SK-N-SH treated with all-trans-retinoic acid at 6 μM for 48 hours (cell line): ENCODE results near the gene UPB1.

ENCODE experiments used
- ATAC-seq: fragments of 200-7000 bp; cut with Tn5 transposase; 3 replicates; pipeline ENCODE4 v1.9.1; 2020; ENCODE audit warnings: mild to moderate bottlenecking, moderate library complexity
- ARNTL ChIP-seq: fragments of 450-650 bp; formaldehyde crosslinking; IDR thresholded peaks from 2 replicates; pipeline ENCODE4 v1.5.0; 2020; ENCODE audit warnings: low read depth, mild to moderate bottlenecking, moderate library complexity, borderline replicate concordance
- BACH2 ChIP-seq: fragments of 250-450 bp; sonication (Bioruptor Pico); IDR thresholded peaks from 2 replicates; pipeline ENCODE4 v1.9.0; 2021; ENCODE audit warnings: mild to moderate bottlenecking, borderline replicate concordance
- CREB5 ChIP-seq: fragments of 250-450 bp; sonication (Bioruptor Pico); IDR thresholded peaks from 2 replicates; pipeline ENCODE4 v1.5.1; 2020; ENCODE audit warnings: low read depth, mild to moderate bottlenecking, moderate library complexity
- CSDC2 ChIP-seq: fragments of 250-450 bp; sonication (Bioruptor Pico); IDR thresholded peaks from 2 replicates; pipeline ENCODE4 v1.5.0; 2020; ENCODE audit warnings: mild to moderate bottlenecking, moderate library complexity
- CSRNP3 ChIP-seq: fragments of 250-450 bp; sonication (Bioruptor Pico); IDR thresholded peaks from 2 replicates; pipeline ENCODE4 v1.5.1; 2021; ENCODE audit warnings: mild to moderate bottlenecking, moderate library complexity
- ESRRG ChIP-seq: fragments of 250-450 bp; sonication (Bioruptor Pico); IDR thresholded peaks from 2 replicates; pipeline ENCODE4 v1.6.1; 2021; ENCODE audit warnings: mild to moderate bottlenecking
- GLIS3 ChIP-seq: fragments of 250-450 bp; sonication (Bioruptor Pico); IDR thresholded peaks from 2 replicates; pipeline ENCODE4 v1.5.0; 2020; ENCODE audit warnings: mild to moderate bottlenecking, moderate library complexity
- ISL1 ChIP-seq: fragments of 250-450 bp; sonication (Bioruptor Pico); IDR thresholded peaks from 2 replicates; pipeline ENCODE4 v2.1.2; 2022; ENCODE audit warnings: mild to moderate bottlenecking, moderate library complexity
- OSR1 ChIP-seq: fragments of 250-450 bp; sonication (Bioruptor Pico); IDR thresholded peaks from 2 replicates; pipeline ENCODE4 v1.8.0; 2022; ENCODE audit warnings: moderate library complexity, mild to moderate bottlenecking, inconsistent platforms
- PATZ1 ChIP-seq: fragments of 250-450 bp; sonication (Bioruptor Pico); IDR thresholded peaks from 2 replicates; pipeline ENCODE4 v1.8.0; 2020; ENCODE audit warnings: mild to moderate bottlenecking, moderate library complexity, borderline replicate concordance
- POU6F1 ChIP-seq: fragments of 250-450 bp; sonication (Bioruptor Pico); IDR thresholded peaks from 2 replicates; pipeline ENCODE4 v1.8.0; 2021; ENCODE audit warnings: low read depth, mild to moderate bottlenecking, moderate library complexity, borderline replicate concordance
- PPARA ChIP-seq: fragments of 250-450 bp; sonication (Bioruptor Pico); IDR thresholded peaks from 2 replicates; pipeline ENCODE4 v1.5.0; 2020; ENCODE audit warnings: mild to moderate bottlenecking, borderline replicate concordance
- RARB ChIP-seq: fragments of 250-450 bp; sonication (Bioruptor Pico); IDR thresholded peaks from 2 replicates; pipeline ENCODE4 v1.8.0; 2021; ENCODE audit warnings: mild to moderate bottlenecking, moderate library complexity
- SNAI2 ChIP-seq: fragments of 250-450 bp; sonication (Bioruptor Pico); IDR thresholded peaks from 2 replicates; pipeline ENCODE4 v1.5.0; 2020; ENCODE audit warnings: mild to moderate bottlenecking, moderate library complexity
- TCF4 ChIP-seq: fragments of 250-450 bp; sonication (Bioruptor Pico); IDR thresholded peaks from 2 replicates; pipeline ENCODE4 v1.8.0; 2021; ENCODE audit warnings: mild to moderate bottlenecking, moderate library complexity, borderline replicate concordance
- TOX ChIP-seq: fragments of 250-450 bp; sonication (Bioruptor Pico); IDR thresholded peaks from 2 replicates; pipeline ENCODE4 v1.8.0; 2021; ENCODE audit warnings: mild to moderate bottlenecking, moderate library complexity, borderline replicate concordance
- TSHZ2 ChIP-seq: fragments of 250-450 bp; sonication (Bioruptor Pico); IDR thresholded peaks from 2 replicates; pipeline ENCODE4 v1.5.0; 2020; ENCODE audit warnings: mild to moderate bottlenecking, moderate library complexity
- ZC3H10 ChIP-seq: fragments of 250-450 bp; sonication (Bioruptor Pico); IDR thresholded peaks from 2 replicates; pipeline ENCODE4 v1.5.1; 2021; ENCODE audit warnings: mild to moderate bottlenecking, moderate library complexity
- ZFP3 ChIP-seq: fragments of 250-450 bp; sonication (Bioruptor Pico); IDR thresholded peaks from 2 replicates; pipeline ENCODE4 v1.5.0; 2020; ENCODE audit warnings: mild to moderate bottlenecking, moderate library complexity
- ZFP30 ChIP-seq: fragments of 450-650 bp; formaldehyde crosslinking; IDR thresholded peaks from 2 replicates; pipeline ENCODE4 v1.5.0; 2022; ENCODE audit warnings: mild to moderate bottlenecking, moderate library complexity
- ZNF565 ChIP-seq: fragments of 450-650 bp; formaldehyde crosslinking; conservative IDR thresholded peaks from 2 replicates; pipeline ENCODE4 v1.5.0; 2020; ENCODE audit warnings: low read depth, mild to moderate bottlenecking, moderate library complexity
- ZNF70 ChIP-seq: fragments of 450-650 bp; formaldehyde crosslinking; IDR thresholded peaks from 2 replicates; pipeline ENCODE4 v1.5.0; 2020; ENCODE audit warnings: mild to moderate bottlenecking, moderate library complexity
- ZNF8 ChIP-seq: fragments of 450-650 bp; formaldehyde crosslinking; IDR thresholded peaks from 2 replicates; pipeline ENCODE4 v1.5.0; 2020; ENCODE audit warnings: mild to moderate bottlenecking, moderate library complexity

UPB1 gene

GRCh38 chr22:24504956-24505736 lies 10.0 kb downstream of the UPB1 start:
- TF ChIP-seq TCF4 (CRISPR knock-in tag) = no peak
- TF ChIP-seq OSR1 = no peak
- TF ChIP-seq TSHZ2 (CRISPR knock-in tag) = no peak
- no peak for TF ChIP-seq ISL1 (CRISPR knock-in tag)
- no peak for TF ChIP-seq POU6F1 (CRISPR knock-in tag)
- no peak for TF ChIP-seq RARB (CRISPR knock-in tag)
- TF ChIP-seq CSDC2 (CRISPR knock-in tag) = no peak
- no peak for TF ChIP-seq ZC3H10 (CRISPR knock-in tag)
- TF ChIP-seq ZFP30 (CRISPR knock-in tag) = no peak
- TF ChIP-seq GLIS3 (CRISPR knock-in tag) = no peak
- TF ChIP-seq ESRRG (CRISPR knock-in tag) = no peak
- no peak for TF ChIP-seq ZNF8 (CRISPR knock-in tag)
- TF ChIP-seq CSRNP3 (CRISPR knock-in tag) = no peak
- TF ChIP-seq ZNF70 (CRISPR knock-in tag) = no peak
- TF ChIP-seq BACH2 (CRISPR knock-in tag) = no peak
- TF ChIP-seq PATZ1 (CRISPR knock-in tag) = no peak
- TF ChIP-seq ZFP3 (CRISPR knock-in tag) = no peak
- TF ChIP-seq PPARA (CRISPR knock-in tag) = no peak
- no peak for TF ChIP-seq ARNTL
- no peak for ATAC-seq

GRCh38 chr22:24506802-24507438 lies 11.8 kb downstream of the UPB1 start:
- ATAC-seq = no peak
- TF ChIP-seq GLIS3 (CRISPR knock-in tag) (no peak), BACH2 (CRISPR knock-in tag) (no peak), PATZ1 (CRISPR knock-in tag) (no peak), ZNF8 (CRISPR knock-in tag) (no peak), ZFP30 (CRISPR knock-in tag) (no peak), TSHZ2 (CRISPR knock-in tag) (no peak), ZNF70 (CRISPR knock-in tag) (no peak), ARNTL (no peak), SNAI2 (CRISPR knock-in tag) (no peak), PPARA (CRISPR knock-in tag) (no peak), ZNF565 (CRISPR knock-in tag) (no peak), CSDC2 (CRISPR knock-in tag) (no peak), ISL1 (CRISPR knock-in tag) (no peak), CREB5 (CRISPR knock-in tag) (no peak), ESRRG (CRISPR knock-in tag) (no peak), ZC3H10 (CRISPR knock-in tag) (no peak), OSR1 (no peak), TOX (CRISPR knock-in tag) (no peak), RARB (CRISPR knock-in tag) (no peak)
